Adipose tissue (tissue), 3 donors: ENCODE results near the gene RAI1. TPM values are rescaled to one million over a fixed set of nuclear protein-coding genes. Genes with fewer than 3 reads are reported as not detected.

Source experiments
- H3K27ac ChIP-seq: one replicate; pipeline ENCODE4 v1.5.1; 2013; ENCODE audit warnings: low read depth, low read length
- WGBS, 3 donors: extraction: QIAGEN DNeasy Blood & Tissue Kit; methylation state at CpG; one replicate each; pipeline ENCODE4 v1.1.7; 2013; 5-methylcytosine and 5-hydroxymethylcytosine counted together
- polyA plus RNA-seq, 3 donors: library from polyadenylated mRNA; stranded (reverse); fragments of 200-250 nt; gene quantifications; one replicate each; pipeline ENCODE4 v1.2.3, GENCODE V29; 2013
- donor health status: healthy with polysubstance abuse.
- donor health status: Bipolar disorder and iron deficiency.
- donor health status: healthy.

RAI1 gene
- polyA plus RNA-seq, 3 donors, result 4.5 to 9.3 (median 6.4) TPM

DNA sequence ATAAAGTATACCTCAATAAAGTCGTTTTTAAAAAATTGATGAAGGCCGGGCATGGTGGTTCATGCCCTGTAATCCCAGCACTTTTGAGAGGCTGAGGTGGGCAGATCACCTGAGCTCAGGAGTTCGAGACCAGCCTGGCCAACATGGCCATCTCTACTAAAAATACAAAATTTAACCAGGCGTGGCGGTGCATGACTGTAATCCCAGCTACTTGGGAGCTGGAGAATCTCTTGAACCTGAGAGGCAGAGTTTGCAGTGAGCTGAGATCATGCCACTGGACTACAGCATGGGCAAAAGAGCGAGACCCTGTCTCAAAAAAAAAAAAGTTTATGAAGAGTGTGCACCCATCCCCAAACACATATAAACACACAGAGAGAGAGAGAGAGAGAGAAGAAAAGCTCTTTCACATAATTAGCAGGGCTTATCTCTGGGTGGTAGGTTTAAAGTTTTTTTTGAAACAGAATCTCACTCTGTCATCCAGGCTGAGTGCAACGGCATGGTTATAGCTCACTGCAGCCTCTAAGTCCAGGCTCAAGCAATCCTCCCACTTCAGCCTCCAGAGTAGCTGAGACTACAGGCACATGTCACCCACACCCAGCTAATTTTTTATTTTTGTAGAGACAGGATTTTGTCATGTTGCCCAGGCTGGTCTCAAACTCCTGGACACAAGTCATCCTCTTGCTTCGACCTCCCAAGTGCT, 152.6 kb downstream of the RAI1 start:
- H3K27ac ChIP-seq, result no peak overlapping the region
- 71 to 81% (median 80%) methylated on average over 8 of the region's 8 CpGs for WGBS, 3 donors

DNA sequence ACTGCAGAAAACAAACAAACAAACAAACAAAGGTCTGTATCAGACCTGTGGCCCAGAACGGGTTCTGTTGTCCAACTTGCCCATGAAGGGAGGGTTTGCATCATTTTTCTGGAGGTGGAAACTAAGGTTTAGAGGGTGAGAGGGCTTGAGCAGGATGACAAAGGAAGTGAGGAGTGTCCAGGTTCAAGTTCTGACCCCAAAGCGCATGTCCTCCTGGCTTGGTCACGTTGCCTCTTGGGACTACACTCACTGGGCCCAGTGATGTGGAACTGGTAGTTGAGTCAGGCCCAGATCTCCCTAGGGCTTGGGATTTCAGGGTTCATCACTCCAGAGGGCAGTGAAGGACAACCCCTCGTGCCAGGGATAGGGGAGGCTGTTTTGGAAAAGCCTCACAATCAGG, 153.7 kb downstream of the RAI1 start:
- H3K27ac ChIP-seq, result no peak overlapping the region
- WGBS, 3 donors, result 67 to 77% (median 76%) methylated on average over 4 of the region's 4 CpGs

DNA sequence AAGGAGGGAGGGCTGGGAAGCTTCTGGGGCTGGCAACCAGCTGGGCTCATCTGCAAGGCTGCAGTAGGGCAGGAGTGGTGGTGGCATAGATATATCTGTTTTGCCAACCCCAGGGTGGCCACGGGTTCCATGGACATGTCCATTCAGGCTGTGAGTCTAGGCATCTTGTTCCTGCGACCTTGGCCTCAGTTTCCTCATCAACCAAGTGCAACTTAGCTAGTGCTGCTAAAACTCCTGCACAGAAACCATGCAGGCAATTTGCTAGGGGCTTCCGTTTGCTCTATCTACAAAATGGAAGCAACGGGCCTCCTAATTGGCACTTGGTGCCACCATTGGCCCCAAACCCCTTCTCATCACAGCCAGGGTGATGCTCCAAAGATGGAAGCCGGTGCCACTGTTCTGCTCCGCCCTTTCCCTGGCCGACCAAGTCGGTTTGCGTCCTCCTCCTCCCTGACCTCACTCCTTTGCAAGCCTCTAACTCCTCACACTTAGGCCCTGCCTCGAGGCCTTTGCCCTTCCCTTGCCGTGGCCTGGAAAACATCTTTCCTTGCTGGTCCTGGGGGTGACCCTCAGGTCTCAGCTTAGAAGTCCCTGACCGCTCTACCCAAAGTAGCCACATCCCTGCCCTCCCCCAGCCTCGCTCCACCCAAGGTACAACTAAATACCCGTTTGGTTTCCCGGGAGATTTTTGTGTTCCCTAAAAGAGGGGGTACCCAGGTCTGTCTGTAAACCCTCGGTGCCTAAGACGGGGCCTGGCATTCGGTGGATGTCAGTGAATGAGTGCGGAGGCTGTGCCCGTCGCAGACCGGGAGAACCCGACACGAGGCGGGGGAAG, 154.4 kb downstream of the RAI1 start:
- WGBS, 3 donors, result 24 to 29% (median 29%) methylated on average over 25 of the region's 25 CpGs
- peak overlapping the region; percentile 98 for H3K27ac ChIP-seq

DNA sequence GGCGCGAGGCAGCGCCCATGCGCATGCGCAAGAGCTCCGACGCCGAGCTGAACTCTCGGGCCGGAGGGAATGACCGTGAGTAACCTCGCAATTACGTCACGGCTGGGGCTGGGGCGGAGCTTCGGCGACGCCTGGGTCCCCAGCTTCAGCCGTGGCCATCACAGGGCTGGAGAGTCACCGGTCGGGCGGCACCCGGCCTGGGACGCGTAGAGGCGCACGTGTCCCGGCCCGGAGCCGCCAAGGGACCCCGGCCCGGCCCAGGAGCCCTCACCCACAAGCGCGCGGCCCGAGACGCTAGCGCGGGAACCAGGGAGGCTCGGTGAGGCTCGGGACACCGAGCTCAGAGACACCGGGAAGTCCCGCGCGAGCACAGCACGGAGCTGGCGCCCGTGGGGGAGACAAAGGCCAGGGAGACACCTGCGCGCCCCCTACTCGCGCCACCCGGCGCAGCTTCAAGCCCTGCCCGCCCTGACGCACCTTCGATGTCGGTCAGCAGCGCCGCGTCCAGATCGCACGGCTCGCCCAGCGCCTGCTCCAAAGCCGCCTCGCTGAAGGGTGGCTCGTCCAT, 155.1 kb downstream of the RAI1 start:
- WGBS, 3 donors, result 0 to 1% (median 0%) methylated on average over 58 to 69 of the region's 69 CpGs

DNA sequence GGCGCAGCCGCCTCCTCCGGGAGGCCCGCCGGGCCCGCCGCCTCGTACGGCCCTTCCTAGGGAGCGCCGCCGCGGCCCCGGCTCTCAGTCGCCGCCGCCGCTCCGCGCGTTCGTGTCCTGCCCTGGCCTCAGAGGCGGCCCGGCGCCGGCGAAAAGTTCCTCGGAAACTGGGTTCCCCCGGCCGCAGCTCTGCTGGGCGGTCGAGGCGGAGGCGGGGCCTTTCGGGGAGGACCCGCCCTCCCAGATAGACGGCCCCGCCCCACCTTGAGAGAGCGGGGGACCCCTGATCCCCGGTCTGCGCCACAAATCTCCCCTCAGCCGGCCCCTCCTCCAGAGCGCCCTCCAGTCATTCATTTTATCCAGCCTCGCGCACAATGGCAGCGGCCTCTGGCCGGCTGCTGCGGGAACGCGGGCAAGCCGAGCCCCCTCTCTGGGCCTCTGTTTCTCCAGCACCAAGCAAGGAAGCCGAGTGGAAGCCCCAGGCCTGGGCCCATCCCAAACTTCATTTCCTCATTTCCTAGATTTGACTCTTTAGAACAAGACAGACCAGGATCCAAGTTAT, 155.6 kb downstream of the RAI1 start, which contains the start of gene SREBF1:
TSS of gene SREBF1 (minus strand) at position 169 of the 562 bp plus-strand sequence. CDS start 169 bp downstream, outside the sequence.
- WGBS, 3 donors, result 0 to 2% (median 2%) methylated on average over 45 to 52 of the region's 52 CpGs
- H3K27ac ChIP-seq, result peak within 1 kb of the TSS; percentile 98

More for the DNA sequence above, 155.1 kb downstream of the RAI1 start:
- H3K27ac ChIP-seq, result peak overlapping the region; percentile 98

DNA sequence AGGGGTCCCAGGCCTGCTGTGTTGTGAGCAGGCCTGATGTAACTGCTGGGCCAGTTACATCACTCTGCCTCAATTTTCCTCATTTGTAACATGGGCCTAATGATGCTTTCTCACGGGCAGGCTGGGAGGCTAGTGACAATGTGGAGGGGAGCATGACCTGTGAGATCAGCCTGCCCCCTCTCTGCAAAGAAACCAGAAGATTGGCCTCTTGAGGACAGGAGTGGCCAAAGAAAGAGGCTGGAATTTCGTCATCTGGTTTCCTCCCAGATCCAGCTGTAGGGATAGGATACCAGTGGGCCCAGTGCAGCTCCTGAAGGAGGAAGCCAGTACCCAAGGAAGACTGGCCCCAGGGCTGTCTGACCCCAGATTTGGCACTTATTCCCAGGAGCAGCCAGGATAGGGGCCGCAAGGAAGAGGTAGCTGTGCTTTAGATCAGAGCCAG, 156.1 kb downstream of the RAI1 start:
- peak overlapping the region; percentile 98 for H3K27ac ChIP-seq
- WGBS, 3 donors, result 30 to 46% (median 36%) methylated on average over 3 of the region's 3 CpGs

DNA sequence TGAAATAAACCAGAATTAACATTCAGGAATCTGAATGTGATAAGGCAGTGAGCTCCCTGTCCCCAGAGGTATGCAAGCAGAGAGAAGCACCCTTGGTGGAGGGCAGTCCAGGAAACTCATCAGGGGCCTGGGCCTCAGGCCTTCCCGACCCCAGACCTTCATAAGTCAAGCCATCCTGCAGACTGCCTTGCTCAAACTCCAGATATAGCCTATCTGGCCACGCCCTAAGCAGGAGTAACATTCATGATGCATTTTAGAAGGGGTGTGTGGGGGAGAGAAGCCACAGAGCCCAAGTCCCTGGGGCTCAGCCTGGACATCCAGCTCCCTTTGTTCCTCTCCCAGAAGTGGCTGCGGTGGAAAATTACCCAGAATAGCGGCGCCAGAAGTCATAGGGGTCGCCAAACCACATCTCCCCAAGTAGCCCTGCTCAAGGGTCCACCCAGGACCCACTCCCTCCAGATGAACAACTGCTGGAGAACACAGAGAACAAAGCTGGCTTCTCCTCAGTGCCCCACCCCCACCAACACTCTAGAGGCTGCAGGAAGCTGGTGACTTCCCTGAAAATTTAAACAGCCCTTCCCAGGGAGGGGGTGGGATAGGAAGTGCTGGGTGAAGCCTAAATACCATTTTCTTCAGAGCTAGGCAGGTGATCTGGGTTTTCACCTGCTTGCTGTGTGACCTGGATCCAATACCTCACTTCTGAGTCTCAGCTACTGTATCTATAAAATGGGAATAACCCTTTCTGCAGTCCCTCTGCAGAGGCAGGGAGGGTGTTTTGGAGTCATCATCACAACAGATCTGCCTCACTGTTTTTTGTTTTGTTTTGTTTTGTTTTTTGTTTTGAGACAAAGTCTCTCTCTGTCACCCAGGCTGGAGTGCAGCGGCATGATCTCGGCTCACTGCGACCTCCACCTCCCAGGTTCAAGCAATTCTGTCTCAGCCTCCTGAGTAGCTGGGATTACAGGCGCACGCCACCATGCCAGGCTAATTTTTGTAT, 157.0 kb downstream of the RAI1 start:
- H3K27ac ChIP-seq, result no peak overlapping the region
- 40 to 69% (median 47%) methylated on average over 11 of the region's 11 CpGs for WGBS, 3 donors

DNA sequence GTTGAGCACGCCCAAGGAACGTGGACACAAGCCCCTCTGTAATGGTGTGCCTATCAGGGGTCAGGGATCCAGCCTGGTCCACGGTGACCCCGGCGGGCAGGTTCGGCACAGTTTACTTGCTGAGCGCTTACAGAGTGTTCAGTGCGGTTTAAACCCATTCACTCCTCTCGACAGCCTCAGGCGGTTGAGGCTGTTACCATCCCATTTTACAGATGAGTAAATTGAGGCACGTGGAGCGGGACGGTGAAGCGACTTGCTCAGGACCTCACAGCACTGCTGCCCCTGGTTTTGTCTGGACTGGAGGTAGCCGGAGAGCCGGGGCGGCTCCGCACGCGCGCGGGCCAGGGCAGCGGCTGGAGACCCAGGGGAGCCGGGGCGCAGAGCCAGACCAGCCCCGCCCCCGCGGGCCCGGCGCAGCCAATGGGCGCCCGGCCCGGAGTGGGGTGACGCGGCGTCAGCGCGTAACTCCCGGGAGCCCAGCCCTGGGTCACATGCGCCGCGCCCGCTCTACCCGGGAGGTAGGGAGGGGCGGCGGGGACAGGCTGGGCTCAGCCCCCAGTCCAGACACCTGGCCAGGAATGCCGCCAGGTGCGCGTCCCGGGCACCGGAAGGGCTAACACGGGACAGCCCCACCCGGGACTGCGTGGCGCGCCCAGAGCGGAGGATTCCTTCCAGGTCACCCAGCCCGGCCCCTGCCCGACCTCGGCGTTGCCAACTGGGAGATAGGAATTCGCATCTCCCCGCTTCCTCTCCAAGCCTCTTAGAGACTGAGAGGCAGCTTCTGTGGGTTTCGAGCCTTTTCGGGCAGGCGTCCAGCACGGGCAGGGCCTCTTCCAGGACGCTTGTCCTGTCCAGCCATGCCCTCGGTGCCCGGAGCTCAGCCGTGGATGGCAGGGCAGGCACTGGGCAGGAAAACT, 158.8 kb downstream of the RAI1 start:
- 3% methylated on average over 57 to 71 of the region's 71 CpGs for WGBS, 3 donors
- peak overlapping the region; percentile 44 for H3K27ac ChIP-seq

DNA sequence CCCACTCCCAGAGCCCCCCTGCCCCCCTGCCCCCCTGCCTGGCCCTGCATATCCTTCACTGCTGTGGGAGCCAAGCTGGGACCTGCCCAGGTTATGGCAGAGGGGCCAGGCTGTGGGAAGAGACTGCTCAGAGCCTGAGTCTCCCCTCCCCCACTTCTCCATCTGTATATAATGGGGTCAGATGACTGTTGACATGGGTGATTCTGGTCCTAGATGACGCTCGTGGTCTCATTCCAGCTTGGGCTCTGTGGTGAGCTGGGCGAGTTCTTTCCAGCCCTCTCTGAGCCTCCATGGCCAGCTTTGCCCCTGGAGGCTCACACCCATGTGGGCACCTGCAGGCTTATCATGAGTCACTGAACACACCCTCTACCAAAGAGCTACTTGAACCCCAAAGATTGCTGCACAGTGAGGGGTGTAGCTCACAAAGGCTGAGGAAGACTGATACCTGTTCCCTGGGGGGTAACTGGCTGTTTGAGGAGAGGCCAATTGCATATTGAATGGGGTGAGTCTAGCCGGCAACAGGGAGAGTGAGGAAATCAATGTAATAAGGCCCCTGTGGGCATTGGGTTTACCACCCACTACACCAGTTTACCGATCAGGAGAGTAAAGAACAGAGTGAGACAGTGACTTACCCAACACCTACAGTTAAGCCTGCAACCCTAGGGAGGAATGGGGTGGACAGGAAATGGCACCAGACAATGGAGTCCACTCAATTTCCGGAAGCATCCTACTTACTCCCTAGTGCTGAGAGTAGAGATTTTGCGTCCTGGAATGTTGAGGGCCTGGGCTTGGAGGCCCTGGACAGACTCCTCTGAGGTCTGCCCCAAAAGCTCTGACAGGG, 159.7 kb downstream of the RAI1 start:
- WGBS, 3 donors, result 39 to 47% (median 42%) methylated on average over 7 of the region's 7 CpGs
- peak overlapping the region; percentile 44 for H3K27ac ChIP-seq

DNA sequence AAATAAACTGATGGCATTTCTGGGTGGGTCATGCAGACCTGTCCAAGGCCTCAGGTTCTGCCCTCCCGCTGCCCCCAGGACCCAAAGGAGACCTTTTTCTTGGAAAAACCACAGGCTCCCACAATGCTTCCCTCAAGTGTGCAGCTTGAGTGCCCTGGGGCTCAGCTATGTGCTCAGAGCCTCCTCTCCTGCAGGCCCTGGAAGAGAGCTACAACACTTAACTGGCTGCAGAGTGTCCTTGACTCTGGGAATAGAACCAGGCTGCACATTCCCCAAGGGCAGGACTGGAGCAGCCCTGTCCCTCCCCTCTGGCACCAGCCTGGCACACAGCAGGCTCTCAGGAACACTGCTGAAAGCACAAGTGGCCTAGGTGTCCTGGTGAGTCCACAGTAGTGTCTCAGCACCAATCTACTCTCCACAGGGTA, 160.4 kb downstream of the RAI1 start:
- H3K27ac ChIP-seq, result no peak overlapping the region
- WGBS, 3 donors, result 44 to 81% (median 75%) methylated on average over 1 of the region's 1 CpG

DNA sequence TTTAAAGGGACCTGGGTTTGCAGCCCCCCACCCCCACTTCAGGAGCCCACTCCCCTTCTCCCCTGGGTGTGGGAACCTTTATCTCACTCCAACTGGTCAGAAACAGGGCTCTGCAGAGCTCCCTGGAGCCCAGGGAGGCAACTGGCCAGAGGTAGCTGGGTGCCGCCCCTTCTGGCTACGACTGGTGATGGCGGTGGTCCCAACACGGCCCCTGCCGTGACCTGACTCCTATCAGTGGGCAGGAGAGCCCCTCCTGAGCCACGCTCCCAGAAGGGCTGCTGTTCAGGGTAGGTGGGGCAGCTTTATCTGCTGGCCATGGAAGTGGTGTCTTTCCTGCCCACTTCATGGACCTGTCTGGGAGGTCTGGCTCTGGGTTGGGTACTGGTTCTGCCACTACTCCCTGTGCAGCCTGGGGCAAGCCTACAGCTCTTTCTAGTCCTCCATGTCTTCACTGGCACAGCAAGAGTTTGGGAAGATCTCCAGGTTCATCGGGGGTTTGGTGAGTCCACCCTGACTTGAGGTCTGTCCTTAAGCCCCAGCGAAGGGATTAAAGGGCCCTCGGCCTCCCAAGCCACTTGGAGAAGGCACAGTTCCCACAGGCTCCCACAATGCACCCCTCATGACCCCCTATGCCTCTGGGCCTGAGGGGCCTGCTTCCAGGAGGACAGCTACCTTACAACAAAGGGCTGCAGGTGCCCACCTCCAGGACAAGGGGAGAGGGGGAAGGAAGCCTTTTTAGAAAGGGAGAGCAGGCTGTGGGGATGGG, 161.0 kb downstream of the RAI1 start:
- H3K27ac ChIP-seq, result no peak overlapping the region
- WGBS, 3 donors, result 66 to 77% (median 70%) methylated on average over 8 to 9 of the region's 9 CpGs

DNA sequence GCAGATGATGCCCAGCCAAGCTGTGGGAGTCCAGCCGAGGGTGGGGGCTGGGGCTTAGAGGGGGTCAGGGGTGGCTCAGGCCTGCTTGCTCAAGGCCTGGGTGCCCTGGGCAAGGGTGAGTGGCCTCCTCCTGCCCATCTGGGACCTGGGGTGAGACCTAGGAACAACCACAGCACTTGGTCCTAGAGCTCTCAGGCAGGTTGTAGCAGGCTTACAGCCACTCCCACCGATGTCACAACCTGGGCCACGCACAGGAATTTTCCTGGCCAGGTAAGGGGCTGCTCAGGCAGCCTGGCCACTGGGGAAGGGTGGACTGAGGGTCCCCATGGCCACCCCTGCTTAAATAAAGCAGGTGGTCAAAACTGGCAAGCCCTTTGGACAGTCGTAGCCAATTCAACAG, 161.8 kb downstream of the RAI1 start:
- WGBS, 3 donors, result 78 to 86% (median 78%) methylated on average over 4 of the region's 4 CpGs
- H3K27ac ChIP-seq, result no peak overlapping the region

DNA sequence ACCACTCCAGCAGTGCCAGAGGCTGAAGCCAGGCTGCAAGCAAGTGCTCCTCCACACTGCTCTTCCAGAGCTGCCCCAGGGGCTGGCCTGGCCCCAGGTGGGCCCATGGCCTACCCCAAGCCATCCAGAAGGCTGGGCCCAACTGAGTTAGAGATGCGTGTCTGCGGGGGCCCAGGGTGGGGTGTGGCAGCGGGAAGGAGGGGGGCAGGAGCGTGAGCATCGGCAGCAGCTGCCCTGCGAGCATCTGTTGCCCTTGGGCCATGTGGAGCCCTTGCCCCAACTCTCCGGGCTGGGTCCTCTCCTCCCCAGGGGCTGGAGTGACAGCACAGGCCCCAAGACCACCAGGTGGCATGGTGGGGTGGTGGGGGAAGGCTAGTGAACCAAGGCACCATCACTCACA, 162.8 kb downstream of the RAI1 start:
- WGBS, 3 donors, result 84 to 89% (median 85%) methylated on average over 6 to 7 of the region's 7 CpGs
- no peak overlapping the region for H3K27ac ChIP-seq

DNA sequence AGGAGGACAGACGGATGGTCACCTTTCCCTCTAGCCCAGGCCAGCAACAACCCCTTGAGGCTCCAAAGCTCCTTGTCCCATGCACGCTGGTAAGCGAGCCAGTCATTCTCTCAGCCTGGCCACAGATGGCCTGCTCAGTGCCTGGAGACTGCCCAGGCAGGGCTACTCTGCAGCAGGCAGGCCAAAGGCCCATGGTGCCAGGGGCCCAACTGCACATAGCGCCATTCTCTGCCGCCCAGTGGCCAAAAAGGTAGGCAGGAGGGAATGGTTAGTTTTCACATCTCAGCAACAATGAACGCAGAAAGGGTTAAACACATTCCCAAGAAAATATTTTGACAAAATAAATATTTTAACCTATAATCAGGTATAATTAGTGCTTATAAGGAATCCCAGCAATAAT, 163.2 kb downstream of the RAI1 start:
- no peak overlapping the region for H3K27ac ChIP-seq

DNA sequence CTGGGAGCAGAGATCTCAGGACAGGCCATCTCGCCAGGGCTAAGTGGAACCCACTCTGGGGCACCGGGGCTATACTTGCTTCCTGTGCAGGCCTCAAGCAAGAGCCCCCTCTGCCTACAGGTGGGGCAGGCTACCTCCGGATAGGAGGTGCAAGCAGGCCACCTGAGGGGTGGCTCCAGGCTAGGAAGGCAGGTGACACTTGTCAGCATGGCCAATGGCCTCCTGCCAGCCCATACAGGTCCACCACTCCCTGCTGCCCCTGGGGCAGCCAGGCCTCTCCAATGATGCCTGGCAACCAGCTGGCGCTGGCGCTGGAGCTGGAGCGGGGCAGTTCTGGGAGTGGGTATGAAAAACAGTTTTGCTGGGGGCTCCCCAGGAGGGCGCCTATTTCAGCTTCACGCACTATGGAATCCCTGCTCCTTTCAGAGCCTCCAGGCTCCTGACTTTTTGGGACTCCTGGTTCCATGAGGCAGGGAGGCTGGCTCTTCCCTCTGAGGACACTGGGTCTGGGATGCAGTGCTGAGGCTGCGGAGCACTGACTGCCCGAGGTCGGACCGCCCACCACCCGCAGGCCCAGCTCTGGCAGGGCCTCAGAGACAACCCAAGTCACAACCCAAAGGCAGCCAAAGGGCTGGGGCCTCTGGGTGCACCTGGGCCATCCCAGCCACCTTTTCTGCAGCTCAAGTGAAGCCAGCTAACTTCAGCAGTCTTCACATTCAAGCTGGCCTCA, 164.0 kb downstream of the RAI1 start:
- 81 to 90% (median 90%) methylated on average over 13 of the region's 13 CpGs for WGBS, 3 donors
- no peak overlapping the region for H3K27ac ChIP-seq

More for the DNA sequence above, 163.2 kb downstream of the RAI1 start:
- 92 to 95% (median 94%) methylated on average over 6 of the region's 6 CpGs for WGBS, 3 donors
